GM15510 (cell line): ENCODE results near the gene DMXL2.

Source experiments
- POLR2A ChIP-seq: IDR thresholded peaks from 3 replicates; pipeline ENCODE4 v1.6.1; 2011; ENCODE audit warnings: borderline replicate concordance; ENCODE audit not compliant: insufficient read length; ENCODE audit errors: extremely low read depth

DMXL2 gene

DNA sequence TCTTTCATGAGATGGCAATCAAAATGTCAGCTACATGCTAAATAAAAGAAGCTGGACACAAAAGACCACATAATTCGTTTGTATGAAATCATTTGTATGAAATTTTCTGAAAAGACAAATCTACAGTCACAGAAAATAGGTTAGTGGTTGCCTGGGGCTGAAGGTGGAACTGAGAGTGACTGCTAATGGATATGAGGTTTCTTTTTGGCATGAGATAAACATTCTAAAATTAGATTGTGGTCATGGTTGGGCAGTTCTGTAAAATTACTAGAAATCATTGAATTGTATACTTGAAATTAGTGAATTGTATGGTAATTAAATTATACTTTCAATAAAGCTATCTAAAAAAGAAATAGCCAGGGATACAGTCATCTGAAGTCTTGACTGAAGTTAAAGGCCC, 2.7 kb upstream of the DMXL2 start:
- no peak for TF ChIP-seq POLR2A

DNA sequence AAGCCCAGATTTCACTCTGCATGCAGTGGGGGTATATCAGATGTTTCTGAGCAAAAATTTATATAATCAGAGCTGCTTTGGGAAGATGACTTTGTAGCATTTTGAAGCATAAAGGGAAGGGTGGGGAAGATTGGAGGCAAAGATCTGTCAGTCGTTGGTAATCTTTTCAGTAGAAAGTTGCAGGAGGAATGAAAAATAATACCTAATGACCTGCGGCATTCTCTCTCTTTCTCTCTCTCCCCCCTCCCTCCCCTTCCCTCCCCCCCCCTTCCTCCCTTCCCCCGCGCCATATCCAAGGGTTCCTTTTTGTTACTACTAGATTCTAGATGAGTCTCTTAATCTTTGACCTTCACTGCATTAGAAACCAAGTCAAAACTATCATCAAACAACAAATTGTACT, 1.5 kb upstream of the DMXL2 start:
- TF ChIP-seq POLR2A, result no peak

DNA sequence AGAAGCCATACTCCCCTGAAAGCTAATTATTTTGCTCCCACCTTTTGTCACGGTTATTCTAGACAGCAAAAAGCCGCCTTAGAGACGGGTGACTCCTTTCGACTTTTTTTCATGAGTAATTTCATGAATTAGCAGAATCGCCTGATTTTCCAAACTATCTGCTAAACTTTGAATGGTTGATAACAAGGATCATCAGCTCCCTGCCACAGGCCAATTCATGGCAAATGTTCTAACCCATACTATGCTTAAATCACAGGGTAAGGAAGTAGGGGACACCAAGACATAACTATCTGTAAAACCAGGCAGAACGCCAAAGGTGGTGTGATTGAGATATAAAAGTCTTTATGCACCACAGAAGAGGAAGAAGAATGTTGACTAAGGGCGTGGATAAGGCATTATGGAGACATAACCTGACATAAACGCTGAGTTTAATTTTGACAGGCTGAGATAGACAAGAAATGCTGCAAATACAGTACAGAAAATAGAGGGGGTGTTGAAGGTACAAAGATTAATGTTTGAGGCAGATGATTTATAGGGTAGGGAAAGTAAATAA, 891 bp upstream of the DMXL2 start:
- TF ChIP-seq POLR2A, result no peak

GRCh38 chr15:51621936-51622603, 501 bp downstream of the DMXL2 start:
- TF ChIP-seq POLR2A, result no peak

DNA sequence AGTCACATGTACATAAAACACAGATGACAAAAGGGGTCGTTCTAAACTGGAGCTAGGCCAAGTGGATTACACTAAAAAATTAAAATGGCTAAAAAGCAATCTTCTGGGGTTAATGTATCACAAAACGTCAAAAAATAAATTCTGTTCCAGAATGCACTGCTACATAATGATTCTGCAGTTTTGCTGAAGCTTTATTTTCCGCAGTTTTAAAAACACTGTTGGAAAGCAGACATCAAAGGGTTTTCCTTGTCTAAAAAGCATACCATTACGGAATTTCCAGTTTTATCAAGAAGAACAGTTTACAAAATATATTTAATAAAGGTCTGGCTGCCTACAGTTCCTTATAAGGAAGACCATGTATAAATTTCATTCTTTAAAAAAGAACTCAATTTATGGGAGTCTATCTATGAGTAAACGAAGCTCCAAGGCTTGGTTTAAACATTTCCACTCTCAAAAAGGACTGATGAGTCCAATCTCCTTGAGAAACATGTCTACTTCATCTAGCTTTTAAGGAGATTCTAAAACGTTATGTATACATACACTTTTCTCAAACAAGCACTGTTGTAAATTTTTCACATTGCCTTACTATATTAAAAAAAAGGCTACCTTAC, 1.3 kb downstream of the DMXL2 start:
- TF ChIP-seq POLR2A, result no peak

- TF ChIP-seq POLR2A, result no peak
Measured at GRCh38 chr15:51620641-51621040, 1.9 kb downstream of the DMXL2 start.

DNA sequence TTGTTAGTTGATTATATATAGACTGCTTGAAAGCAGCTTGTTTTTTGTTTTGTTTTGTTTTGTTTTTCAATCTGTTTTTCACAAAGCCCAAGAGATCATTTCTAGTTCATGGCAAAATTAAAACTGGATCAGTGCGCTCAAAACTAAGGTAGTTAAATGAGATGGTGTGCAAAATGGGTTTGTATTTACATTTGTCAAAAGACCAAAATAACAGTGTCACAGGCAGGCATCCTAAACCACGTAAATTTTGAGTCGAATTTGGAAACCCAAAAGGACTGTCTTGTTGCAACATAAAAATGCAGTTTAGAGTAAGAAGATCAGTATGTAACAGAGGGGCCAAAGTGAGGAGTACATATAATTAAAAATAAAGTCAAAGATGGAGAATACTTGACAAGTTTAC, 2.4 kb downstream of the DMXL2 start:
- no peak for TF ChIP-seq POLR2A

- TF ChIP-seq POLR2A, result no peak
Measured at GRCh38 chr15:51619331-51620035, 3.1 kb downstream of the DMXL2 start.

- no peak for TF ChIP-seq POLR2A
Measured at GRCh38 chr15:51617886-51618285, 4.7 kb downstream of the DMXL2 start.

DNA sequence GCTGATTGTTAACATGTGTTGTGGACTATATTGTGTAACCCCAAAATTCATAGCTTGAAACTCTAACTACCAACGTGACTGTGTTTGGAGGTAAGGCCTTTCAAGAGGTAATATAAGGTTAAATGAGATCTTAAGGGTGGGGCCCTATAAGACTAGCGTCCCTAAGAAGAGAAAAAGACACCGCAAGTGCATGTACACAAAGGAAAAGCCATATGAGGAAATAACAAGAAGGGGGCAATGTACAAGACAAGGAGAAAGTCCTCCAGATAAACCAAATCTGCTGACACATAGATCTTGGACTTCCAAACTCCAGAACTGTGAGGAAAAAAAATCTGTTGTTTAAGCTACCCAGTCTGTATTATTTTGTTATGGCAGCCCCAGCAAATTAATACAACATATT, 8.6 kb downstream of the DMXL2 start:
- TF ChIP-seq POLR2A, result no peak

DNA sequence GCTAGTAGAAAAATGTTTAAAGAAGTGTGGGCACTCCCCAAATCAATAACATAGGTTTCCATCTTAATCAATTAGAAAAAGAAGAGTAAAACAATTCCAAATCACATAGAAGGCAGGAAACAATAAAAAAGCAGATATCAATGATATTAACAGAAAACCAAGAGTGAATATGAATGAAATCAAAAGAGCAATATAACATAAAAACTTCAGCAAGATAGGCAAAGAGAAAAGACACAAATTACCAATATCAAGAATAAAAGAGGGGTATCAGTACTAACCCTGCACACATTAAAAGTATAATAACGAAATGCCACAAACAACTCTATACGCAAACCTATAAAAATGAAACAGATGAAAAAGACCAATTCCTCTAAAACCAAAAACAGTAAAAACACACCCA, 19.6 kb downstream of the DMXL2 start:
- TF ChIP-seq POLR2A, result no peak

DNA sequence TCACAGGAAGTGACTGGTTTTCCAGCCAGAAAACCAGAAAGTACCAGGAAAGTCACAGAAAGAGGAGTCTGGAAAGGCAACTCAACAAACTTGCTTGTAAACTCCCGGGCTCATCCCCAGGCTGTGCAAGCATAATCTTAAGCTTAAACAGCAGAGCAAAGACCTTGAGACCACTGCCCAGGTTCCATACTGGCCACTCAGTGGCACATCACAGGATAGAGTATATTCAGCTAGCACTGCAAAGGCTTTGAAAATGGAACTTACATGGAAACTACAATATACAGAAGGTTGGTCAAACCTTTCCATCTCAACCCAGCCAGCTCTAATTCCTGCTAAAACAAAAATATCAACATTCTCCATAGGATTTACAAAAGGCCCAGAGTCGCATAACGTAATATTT, 20.1 kb downstream of the DMXL2 start:
- no peak for TF ChIP-seq POLR2A

DNA sequence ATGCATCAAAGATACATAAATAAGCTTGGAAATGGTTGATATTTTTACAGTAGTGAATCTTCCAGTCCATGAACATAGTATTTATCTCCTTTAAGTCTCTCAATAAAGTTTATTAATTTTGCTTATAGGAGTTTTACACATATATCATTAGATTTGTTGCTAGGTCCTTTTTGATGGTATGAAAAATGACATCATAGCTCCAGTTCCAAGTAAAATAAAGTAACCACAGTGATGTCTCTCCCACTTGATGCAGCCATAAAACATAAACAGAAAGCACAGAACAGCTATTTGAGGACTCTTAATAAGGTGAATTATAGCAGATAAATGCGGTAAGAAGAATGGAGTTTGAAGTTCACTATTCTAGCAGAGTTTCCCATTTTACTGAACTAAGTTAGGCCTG, 20.8 kb downstream of the DMXL2 start:
- no peak for TF ChIP-seq POLR2A

DNA sequence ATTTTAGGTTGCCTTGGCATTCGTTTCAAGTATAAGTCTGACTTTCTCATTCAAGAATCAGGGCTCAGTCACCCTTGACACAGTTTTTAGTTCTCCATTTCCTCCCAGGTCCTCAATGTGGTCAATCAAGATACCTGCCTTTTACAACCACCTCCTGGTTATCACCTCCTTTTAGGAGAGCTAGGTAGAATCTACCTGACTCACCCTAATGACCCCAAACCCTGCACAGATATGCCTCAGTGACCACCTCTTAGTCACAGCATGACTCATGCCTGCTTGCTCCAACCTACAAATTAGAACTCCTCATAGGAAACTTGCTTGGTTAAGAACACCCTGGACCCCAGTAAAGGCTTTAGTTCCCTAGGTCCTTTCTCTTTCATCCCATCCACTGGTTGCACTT, 22.5 kb downstream of the DMXL2 start:
- TF ChIP-seq POLR2A, result no peak

DNA sequence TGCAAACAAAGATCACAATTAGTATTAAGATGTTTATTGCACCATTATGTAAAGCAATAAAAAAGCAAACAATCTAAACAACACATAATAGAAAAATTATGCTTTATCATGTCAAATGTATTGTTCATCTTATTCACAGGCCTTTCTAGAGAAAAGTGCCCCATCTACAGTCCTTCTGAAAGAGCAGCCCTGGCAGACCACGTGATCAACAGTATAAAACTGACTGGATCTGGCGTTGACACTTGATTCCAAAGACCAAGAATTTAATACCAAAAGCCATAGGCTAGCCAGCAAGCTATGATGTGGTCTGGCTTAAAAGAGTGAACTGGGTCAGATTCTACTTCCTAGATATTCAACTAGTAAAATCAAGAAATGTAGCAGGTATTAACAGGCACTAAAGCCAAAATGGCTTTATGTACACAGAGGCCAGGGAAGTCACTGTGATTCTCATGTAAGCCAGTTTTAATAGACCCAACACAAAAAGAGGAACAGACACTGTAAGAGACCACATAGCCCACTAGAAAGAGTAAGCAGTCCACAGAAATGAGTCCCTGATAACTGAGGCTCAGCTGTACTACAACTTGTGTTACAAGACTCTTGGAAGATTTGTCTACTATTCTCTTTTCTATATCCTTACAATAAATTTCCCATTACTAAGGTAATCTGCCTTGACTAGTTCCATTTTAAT, 32.5 kb downstream of the DMXL2 start:
- TF ChIP-seq POLR2A, result no peak
